ENCODE results near the gene PCBP3. TPM values are rescaled to one million over a fixed set of nuclear protein-coding genes. Genes with fewer than 3 reads are reported as not detected.

PCBP3 gene
- total RNA-seq, 2 donors from 2014 or later = 0.77 to 17.2 TPM

GRCh38 chr21:45636951-45637646 lies 6.4 kb upstream of the PCBP3 start:
- intact Hi-C loops (cut with DNase I) = no loop called here

GRCh38 chr21:45637883-45638282 lies 5.6 kb upstream of the PCBP3 start:
- TF ChIP-seq POLR2AphosphoS5 (IDR thresholded peaks at IDR 0.05) (no peak), CTCF (IDR thresholded peaks at IDR 0.05) (no peak), POLR2A (IDR thresholded peaks at IDR 0.05) (no peak)
- no peaks in the 10 kb centered on the region for H3K4me1 ChIP-seq (replicated peaks)
- no peaks in the 10 kb centered on the region for H3K36me3 ChIP-seq
- H3K9me3 ChIP-seq = no peaks in the 10 kb centered on the region
- H3K27me3 ChIP-seq (replicated peaks; ENCODE audit: insufficient read depth) = no peaks in the 10 kb centered on the region
- DNase-seq (ENCODE audit: low spot score) = no peak
- 67% methylated on average over 13 of the region's 13 CpGs for WGBS
- no peak overlapping the region for H3K27ac ChIP-seq
- H3K4me3 ChIP-seq = no peak overlapping the region
- intact Hi-C loops (cut with DNase I) = no loop called here

More at GRCh38 chr21:45636951-45637646, 6.4 kb upstream of the PCBP3 start:
- no peak for TF ChIP-seq POLR2AphosphoS5 (IDR thresholded peaks at IDR 0.05)
- no peak for TF ChIP-seq CTCF (IDR thresholded peaks at IDR 0.05)
- TF ChIP-seq POLR2A (IDR thresholded peaks at IDR 0.05) = no peak
- no peaks in the 10 kb centered on the region for H3K9me3 ChIP-seq
- H3K27ac ChIP-seq = no peak overlapping the region
- WGBS = 70% methylated on average over 21 of the region's 33 CpGs
- DNase-seq (ENCODE audit: low spot score) = no peak
- no peak overlapping the region for H3K4me3 ChIP-seq
- H3K36me3 ChIP-seq = no peaks in the 10 kb centered on the region
- H3K4me1 ChIP-seq (replicated peaks) = no peaks in the 10 kb centered on the region
- H3K27me3 ChIP-seq (replicated peaks; ENCODE audit: insufficient read depth) = no peaks in the 10 kb centered on the region

- Histone ChIP-seq H3K27me3 (replicated peaks; ENCODE audit: insufficient read depth) (no peaks in the 10 kb centered on the region), H3K27ac (no peak overlapping the region), H3K9me3 (no peaks in the 10 kb centered on the region), H3K36me3 (no peaks in the 10 kb centered on the region), H3K4me1 (replicated peaks) (no peaks in the 10 kb centered on the region), H3K4me3 (no peak overlapping the region)
- 17% methylated on average over 8 of the region's 8 CpGs for WGBS
- DNase-seq (ENCODE audit: low spot score) = no peak
- intact Hi-C loops (cut with DNase I) = no loop called here
- TF ChIP-seq POLR2A (IDR thresholded peaks at IDR 0.05) (no peak), POLR2AphosphoS5 (IDR thresholded peaks at IDR 0.05) (no peak)
Measured at GRCh38 chr21:45638707-45639106, 4.8 kb upstream of the PCBP3 start.

GRCh38 chr21:45639206-45640000 lies 4.1 kb upstream of the PCBP3 start:
- intact Hi-C loops (cut with DNase I) = no loop called here
- Histone ChIP-seq H3K36me3 (no peaks in the 10 kb centered on the region), H3K27me3 (replicated peaks; ENCODE audit: insufficient read depth) (no peaks in the 10 kb centered on the region), H3K4me1 (replicated peaks) (no peaks in the 10 kb centered on the region), H3K27ac (no peak overlapping the region), H3K9me3 (no peaks in the 10 kb centered on the region), H3K4me3 (no peak overlapping the region)
- 59% methylated on average over 11 of the region's 11 CpGs for WGBS
- TF ChIP-seq CTCF (IDR thresholded peaks at IDR 0.05) = no peak
- TF ChIP-seq POLR2AphosphoS5 (IDR thresholded peaks at IDR 0.05) = no peak
- no peak for TF ChIP-seq POLR2A (IDR thresholded peaks at IDR 0.05)
- DNase-seq (ENCODE audit: low spot score) = no peak

GRCh38 chr21:45640001-45640887 lies 3.3 kb upstream of the PCBP3 start:
- no peak for DNase-seq (ENCODE audit: low spot score)
- intact Hi-C loops (cut with DNase I) = no loop called here
- 73% methylated on average over 6 of the region's 6 CpGs for WGBS
- TF ChIP-seq POLR2AphosphoS5 (IDR thresholded peaks at IDR 0.05) = no peak
- TF ChIP-seq POLR2A (IDR thresholded peaks at IDR 0.05) = no peak
- no peak for TF ChIP-seq CTCF (IDR thresholded peaks at IDR 0.05)
- Histone ChIP-seq H3K9me3 (no peaks in the 10 kb centered on the region), H3K36me3 (no peaks in the 10 kb centered on the region), H3K4me3 (no peak overlapping the region), H3K4me1 (replicated peaks) (no peaks in the 10 kb centered on the region), H3K27me3 (replicated peaks; ENCODE audit: insufficient read depth) (no peaks in the 10 kb centered on the region), H3K27ac (no peak overlapping the region)
